T-helper 2 cell (primary cell): ENCODE results near the gene MAP2K2.

Source experiments
- DNase-seq, 5 experiments: peaks; one replicate each; pipeline versions ENCODE4 v3.0.0 to v3.0.0-alpha.2; 2012 to 2022

Gene MAP2K2

GRCh38 chr19:4099041-4099764, 24.7 kb downstream of the MAP2K2 start:
- no peak for DNase-seq

GRCh38 chr19:4098493-4098892, 25.4 kb downstream of the MAP2K2 start:
- no peak for DNase-seq

DNA sequence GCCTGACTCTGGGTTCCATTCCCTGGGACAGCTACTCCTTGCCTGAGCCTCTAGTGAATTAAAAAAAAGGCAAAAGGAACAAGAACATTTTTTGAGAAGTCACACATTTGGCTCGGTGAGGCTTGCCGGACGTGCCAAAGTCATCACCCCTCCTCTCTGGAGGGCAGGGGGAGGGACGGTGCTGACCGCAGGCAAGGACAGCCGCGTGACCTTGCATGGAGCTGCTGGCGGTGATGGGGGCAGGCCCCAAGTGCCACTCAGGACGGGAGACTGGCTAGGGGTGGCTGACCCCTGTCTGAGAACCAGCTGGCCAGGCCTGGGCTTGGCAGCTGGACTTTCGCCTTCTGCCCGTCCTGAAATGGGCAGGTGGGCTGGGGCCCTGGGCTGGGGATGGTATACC, 26.4 kb downstream of the MAP2K2 start:
- DNase-seq = no peak

- DNase-seq = no peak
Observed at GRCh38 chr19:4096049-4096892, 27.7 kb downstream of the MAP2K2 start.

DNA sequence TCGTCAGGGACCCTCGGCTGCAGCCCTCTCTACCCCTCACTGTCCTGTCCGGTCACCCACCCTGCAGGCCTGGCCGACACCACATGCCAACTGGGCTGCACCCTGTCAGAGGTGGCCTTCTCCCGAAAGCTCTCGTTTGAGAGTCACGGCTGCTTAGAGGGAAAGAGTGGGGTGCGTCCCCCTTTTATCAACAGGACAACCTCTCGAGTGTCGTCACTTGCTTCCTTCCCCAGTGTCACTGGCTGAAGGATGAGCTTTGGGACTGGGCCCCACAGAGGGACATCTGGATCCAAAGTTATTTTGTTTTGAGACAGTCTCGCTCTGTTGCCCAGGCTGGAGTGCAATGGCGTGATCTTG, 28.5 kb downstream of the MAP2K2 start:
- no peak for DNase-seq

DNA sequence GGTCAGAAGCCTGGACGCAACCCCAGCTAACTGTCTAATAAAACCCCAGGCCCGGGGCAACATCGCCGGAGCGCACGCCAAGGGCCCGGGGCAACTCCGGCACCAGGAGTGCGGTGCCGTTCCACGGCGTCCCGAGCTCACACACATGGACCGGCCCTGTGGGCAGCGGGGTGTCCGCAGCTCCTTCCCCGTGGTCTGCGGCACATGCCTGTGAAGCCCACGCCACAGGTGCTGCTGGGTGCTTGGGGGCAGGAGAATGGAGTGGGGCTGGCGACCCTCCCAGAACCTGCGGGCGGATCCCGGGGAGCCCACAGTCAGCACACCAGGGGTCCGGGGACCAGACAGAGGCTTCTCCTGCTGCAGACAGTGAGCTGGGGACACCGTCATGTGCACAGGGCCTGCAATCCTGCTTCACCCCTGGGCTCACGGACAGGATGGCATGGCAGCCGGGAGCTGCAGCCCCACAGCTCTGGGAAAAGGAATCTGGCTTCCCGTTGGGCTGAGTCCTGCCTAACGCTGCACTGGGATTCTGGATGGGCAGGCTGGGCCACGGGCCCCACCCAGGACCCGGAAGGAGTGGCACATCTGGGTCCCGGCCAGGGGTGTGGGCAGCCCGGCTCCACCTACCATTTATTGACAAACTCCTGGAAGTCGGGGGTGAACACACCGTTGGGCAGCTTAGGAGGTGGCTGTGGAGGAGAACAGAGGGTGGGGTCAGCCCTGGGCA, 29.0 kb downstream of the MAP2K2 start:
- DNase-seq = no peak

DNA sequence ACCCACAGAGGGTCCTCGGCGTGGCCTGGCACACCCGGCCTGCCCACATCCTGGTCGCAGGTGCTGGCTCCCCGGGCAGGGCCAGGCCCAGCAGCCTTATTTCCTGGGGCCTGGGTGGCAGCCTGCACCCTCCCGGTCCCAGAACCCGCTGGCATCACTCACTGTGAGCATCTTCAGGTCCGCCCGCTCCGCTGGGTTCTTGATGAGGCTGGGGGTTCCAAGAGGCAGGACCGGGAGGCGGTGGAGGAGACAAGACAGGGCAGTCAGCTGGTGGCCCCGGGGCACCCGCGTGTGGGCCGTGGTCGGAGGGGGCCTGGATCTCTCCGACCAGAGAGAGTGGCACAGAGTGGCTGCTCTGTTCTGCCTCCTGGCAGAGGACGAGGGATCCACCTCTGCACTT, 29.6 kb downstream of the MAP2K2 start:
- DNase-seq = no peak

DNA sequence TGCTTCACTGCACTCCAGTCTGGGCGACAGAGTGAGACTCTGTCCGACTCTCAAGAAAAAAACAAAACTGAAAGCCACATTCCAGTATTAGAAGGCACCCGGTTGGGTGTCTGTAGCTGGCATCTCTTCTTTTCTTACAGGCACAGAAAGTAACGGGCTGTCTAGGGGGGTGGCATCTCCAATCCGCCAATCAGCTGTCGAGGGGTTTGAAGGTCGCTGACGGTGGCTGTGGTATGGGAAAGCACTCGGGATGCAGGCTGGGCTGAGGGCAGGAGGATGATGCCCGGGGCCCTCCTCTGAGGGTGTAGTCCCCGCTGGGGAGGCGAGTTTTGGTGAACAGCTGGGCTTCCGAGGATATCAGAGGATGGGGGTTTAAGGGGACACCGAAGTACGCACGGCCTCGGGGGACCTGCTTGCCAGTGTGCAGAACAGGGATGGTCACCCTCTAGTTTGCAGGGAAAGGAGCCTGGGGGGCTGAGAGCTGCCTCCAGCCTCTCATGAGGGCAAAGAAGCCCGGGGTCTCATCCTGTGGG, 30.2 kb downstream of the MAP2K2 start:
- no peak for DNase-seq

GRCh38 chr19:4090356-4091220, 33.3 kb downstream of the MAP2K2 start:
- DNase-seq = no peak

- DNase-seq = no peak
Observed at GRCh38 chr19:4089946-4090345, 34.0 kb downstream of the MAP2K2 start.

DNA sequence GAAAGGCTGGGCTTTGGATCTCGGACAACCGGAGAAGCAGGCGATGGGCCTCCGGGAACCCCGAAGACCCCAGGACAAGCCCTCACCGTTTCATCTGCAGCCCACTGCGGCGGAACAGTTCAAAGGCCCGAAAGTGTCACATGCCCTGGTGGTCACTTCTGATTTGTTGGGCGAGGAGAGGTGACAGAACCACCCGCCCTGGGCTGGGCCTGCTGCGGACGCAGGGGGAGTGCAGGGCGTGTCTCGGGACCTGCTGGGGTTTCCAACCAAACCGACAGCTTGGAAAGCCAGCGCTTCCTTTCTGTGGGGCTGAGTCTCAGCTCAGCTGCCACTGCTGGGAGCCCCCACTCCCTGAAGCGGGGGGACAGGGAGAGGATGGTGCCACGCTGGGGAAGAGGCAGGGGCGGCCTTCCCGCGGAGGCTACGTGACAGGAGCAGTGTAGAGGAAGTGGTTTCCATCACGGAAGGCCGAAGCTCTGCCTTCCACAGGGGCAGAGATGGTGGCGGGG, 34.5 kb downstream of the MAP2K2 start:
- DNase-seq = peak in 3 of 5 experiments; percentile 35 to 78 (median 70)

DNA sequence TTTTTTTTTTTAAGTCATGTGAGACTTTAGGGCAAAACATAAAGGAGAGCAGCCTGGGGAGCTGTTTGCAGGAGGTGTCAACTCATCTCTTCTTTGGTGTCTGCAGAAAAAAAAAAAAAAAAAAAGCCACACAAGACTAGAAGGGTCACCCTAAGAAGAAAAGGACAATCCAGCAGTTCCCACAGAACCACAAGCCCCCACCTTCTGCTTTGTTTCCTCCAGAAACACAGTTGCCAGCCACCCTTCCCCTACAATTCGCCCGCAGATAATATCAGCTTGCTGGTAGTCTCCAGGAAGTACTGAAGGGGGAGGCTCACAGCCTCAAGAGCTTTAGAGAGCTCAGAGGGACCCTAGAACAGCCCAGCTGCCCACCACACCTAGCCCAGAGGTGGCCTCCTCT, 34.9 kb downstream of the MAP2K2 start:
- DNase-seq = peak in 3 of 5 experiments; percentile 49 to 94 (median 85)

GRCh38 chr19:4087787-4088679, 35.9 kb downstream of the MAP2K2 start:
- no peak for DNase-seq

DNA sequence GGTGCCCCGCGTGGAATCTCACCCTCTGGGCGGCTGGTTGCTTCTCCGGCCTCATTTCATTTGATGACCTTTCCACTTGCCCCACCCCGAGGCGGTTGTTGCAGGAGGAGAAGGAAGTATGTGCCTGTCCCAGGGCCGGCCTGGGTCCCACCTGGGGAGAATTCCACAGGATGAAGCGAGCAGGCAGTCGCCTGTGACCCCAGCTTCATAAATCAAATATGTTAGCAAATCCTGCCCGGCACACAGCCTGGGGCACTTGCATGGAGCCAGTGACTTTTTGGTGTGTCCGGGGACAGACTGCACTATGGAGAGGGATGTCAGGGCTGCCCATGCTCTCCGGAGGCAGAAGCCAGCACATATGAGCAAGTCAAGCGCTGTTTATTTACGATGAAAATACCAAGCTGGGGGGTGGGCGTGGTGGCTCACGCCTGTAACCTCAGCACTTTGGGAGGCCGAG, 37.5 kb downstream of the MAP2K2 start:
- no peak for DNase-seq

DNA sequence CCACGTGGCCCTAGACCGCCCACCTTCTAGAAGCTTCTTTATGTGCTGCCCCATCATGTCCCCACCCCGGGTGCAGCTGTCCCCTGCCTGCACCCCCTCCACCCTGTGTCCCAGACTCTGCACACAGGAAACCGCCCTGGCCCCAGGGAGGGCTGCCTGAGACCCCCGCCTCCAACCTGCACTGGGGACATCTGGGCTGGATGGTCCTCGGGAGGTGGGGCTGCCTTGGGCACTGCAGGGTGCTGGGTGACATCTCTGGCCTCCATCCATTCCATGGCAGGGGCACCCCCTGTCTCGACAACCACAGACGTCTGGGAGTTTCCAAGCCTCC, 39.4 kb downstream of the MAP2K2 start:
- no peak for DNase-seq

- peak in 2 of 5 experiments; percentile 45 to 50 for DNase-seq
Observed at GRCh38 chr19:4083677-4084546, 40.0 kb downstream of the MAP2K2 start.

- no peak for DNase-seq
Observed at GRCh38 chr19:4082172-4082571, 41.8 kb downstream of the MAP2K2 start.

DNA sequence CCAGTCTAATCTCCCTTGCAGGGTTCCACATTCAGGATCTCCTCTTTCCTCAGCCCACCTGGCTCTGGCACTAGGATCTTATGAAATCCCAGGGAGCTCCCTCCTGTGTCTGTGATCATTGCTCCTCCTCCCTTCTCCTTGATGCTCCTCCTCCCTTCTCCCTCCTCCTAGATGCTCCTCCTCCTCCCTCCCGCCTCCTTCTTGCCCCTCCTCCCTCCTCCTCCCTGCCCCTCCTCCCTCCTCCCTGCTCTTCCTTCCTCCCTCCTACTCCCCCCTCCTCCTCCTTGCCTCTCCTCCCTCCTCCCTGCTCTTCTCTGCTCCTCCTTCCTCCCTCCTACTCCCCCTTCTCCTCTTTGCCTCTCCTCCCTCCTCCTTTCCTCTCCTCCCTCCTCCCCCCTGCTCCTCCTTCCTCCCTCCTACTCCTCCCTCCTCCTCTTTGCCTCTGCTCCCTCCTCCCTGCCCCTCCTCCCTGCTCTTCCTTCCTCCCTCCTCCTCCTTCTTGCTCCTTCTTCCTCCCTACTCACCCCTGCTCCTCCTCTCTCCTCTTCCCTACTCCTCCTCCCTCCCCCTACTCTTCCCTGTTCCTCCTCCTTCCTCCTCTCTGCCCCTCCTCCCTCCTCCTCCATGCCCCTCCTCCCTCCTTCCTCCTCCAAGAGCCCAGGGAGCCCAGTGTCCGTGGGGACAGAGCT, 42.3 kb downstream of the MAP2K2 start:
- no peak for DNase-seq

GRCh38 chr19:4080473-4080872, 43.4 kb downstream of the MAP2K2 start:
- DNase-seq = no peak
